HG03103 (cell line): ENCODE data around the gene HHIPL2.

Source experiments
- ATAC-seq: cut with Tn5 transposase; IDR thresholded peaks from one replicate; pipeline ENCODE4 v1.9.1; 2021; ENCODE audit warnings: low read depth; ENCODE audit not compliant: unreplicated experiment

Gene HHIPL2

DNA sequence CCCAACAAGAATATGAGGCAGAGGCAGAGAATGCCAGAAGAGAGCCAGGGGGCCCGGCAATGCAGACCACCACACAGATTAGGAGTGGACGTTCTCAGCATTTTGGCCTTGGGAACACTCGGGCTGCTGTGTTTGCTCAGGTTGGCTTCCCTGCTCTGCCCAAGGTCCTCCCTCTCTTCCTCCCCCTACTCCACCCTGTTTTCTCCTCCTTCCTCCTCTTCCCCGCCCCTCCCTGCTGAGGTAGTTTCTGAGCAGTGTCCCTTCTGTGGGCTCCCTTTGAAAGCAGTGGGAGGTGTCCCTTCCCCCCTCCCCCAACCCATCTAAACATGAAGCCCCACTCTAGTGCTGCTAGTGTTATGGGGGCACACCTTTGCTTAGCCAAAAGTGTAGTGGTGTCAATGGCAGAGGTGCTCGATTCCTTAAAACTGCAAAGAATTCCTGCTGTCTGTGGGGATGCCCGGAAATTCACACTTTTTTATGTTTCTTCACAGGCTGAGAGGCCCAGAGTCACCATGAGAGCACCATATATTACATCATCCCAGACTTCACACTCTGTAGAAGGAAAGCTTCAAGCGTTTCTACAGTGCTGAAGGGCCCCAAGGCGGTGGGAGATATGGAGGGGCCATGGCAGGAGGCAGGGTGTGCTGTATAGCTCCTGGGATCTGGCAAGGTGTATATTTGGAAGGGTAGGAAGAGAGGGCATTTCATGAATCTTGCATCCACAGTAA lies at the start of gene HHIPL2:
HHIPL2 (minus strand) TSS at position 161 of the 728 bp plus-strand sequence; CDS start at position 101, 60 bp downstream.
- ATAC-seq = no peak

GRCh38 chr1:222596696-222597095 lies 48.8 kb upstream of the HHIPL2 start:
- no peak for ATAC-seq

DNA sequence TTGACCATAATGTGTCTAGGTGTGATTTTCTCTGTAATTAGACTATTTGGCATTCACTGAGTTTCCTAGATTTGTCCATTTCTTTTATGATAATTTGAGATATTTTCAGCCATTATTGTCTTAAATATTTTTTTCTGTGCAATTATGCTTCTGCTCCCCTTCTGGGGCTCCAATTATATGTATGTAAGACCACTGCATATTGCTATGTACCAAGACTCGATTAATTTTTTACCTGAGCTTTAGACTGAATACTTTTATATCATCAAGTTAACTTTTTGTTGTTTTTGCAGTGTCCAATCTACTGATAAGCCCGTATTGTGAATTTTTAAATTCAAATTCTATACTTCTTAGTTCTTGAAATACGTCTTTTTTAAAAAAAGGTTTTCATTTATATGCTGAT lies 46.9 kb upstream of the HHIPL2 start:
- ATAC-seq = no peak

GRCh38 chr1:222592171-222592570 lies 44.3 kb upstream of the HHIPL2 start:
- ATAC-seq = no peak

GRCh38 chr1:222589462-222590302 lies 41.8 kb upstream of the HHIPL2 start, which contains the start of gene TAF1A:
TSS of gene TAF1A (minus strand) at chr1:222589933.
- peak; percentile 98 for ATAC-seq

DNA sequence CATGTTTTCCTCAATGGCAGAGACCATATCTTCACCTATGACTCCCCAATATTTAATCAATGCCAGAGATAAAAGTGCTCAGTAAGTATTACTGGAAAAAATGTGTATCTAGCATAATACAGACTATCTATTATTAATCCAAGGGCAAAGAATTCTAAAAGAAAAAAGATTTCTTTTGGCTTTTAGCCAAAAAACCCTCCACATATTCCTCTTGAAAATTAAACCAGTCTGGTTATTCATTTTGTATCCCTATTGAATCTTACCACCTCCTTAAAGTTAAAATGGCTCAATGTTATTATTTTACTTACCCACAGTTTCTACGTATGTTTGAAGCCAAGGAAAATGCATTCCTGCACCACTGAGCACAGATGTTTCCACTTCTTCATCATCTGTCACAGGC lies 40.2 kb upstream of the HHIPL2 start:
- ATAC-seq = no peak

- no peak for ATAC-seq
Observed at GRCh38 chr1:222586842-222587241, 38.9 kb upstream of the HHIPL2 start.

- peak; percentile 83 for ATAC-seq
Observed at GRCh38 chr1:222583079-222583478, 35.2 kb upstream of the HHIPL2 start.

DNA sequence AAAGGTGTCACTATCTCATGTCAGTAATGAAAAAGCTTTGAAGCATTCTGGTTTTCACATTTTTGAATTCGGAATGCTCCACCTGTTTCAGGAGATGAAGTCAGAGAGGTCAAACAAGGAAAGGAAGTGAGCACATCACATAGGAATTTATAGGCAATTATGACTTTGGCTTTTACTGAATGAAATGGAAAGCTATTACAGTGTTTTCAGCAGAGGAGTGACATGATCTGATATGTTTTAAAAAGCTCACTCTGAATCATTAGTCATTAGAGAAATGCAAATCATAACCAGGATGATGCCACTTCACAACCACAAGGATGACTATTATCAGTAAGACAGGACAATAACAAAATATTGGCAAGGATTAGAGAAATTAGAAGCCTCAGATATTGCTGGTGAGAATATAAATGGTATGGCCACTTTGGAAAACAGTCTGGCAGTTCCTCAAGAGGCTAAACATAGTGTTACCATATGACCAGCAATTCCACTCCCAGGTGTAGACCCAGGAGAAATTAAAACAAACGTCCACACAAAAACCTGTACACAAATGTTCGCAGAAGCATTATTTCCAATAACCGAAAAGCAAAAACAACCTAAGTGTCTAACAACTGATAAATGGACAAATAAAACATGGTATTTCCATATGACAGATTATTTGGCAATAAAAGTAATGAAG lies 34.3 kb upstream of the HHIPL2 start:
- ATAC-seq = peak; percentile 47

DNA sequence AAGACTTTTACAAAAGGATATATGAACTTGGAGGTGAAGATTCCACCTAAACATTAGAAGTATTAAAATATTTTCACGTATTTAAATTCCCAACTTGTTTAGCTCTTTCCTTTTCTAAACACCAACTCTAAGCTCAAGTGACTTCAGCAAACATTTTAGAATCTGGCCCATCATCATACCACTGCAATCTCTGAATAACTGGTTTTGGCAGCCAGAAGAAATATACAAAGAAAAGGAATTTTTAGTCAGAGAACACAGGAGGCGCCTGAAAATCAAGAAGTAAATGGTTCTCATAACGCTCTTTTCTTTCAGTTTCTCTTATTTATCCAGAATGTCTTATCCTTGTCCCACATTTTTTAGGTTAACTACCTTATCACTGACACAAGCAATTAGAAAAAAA lies 31.4 kb upstream of the HHIPL2 start:
- ATAC-seq = no peak

DNA sequence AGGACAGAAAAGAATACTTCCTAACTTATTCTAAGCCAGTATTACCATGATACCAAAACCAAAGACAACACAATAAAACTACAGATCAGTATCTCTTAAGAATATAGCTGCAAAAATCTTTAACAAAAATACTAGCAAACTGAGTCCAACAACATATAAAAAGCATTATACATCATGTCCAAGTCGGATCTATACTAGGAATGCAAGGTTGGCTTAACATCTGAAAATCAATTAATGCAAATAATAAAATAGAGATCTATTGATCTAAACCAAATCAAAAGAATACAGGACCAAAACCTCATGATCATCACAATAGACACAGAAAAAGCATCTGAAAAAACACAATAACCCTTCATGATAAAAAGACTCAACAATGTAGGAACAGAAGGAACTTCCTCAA lies 22.9 kb upstream of the HHIPL2 start:
- no peak for ATAC-seq

DNA sequence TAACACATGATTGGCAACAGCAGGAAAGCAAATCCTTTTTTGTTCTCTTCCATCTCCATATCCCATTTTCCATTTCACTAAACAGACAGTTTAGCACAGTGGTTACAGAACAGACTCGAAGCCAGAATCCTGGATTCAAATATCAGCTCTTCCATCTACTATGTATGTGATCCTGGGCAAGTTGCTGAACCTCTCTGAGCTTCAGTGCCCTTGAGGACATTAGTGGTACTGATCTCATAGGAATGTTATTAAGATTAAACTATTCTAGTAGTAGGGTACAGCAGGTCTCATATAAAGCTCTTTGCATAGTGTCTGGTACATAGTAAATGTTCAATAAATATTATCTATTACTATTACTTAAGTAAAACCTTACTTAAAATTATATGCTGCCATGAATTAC lies 13.8 kb upstream of the HHIPL2 start:
- no peak for ATAC-seq

DNA sequence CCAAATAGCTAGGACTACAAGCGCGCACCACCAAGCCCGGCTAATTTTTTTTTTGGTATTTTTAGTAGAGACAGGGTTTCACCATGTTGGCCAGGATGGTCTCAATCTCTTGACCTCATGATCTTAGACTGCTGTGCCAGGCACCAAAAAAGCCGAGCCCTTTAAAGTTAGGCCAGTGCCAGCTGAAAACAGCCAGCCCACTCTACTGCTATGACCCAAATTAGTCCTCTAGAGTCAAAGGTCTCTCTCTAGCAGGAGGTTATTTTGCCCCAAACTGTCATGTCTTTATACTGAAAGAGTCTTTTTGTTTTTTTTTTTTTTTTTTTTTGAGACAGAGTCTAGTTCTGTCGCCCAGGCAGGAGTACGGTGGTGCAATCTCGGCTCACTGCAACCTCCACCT lies 9.7 kb upstream of the HHIPL2 start:
- no peak for ATAC-seq

- ATAC-seq = no peak
Observed at GRCh38 chr1:222557148-222557547, 9.2 kb upstream of the HHIPL2 start.

DNA sequence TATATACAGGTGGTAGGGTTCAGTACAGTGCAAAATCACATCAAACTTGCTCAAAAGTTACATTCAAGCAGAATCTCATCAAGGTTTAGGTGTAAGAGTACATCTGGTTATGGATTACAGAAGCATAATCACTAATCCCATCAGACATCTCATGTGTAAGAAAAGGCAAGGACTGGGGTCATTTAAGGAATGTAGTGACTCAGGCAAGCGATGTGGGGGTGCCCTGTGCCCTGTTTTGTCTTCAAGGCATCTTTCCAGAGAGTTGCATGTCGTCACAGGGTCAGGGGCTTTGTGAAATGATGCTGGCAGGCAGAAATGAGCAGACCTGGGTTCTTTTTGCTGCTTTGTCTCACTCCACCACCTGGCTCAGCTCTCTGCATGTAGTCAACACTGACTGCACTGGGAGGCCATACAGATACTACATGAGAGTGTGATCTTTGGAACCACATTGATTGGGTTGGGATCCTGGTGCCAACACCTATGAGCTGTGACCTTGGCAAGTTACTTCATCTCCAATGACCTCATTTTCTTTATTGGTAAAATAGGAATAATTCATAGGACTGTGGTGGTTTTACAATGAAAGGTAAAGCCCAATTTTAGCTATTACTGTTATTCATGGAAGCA lies 8.2 kb upstream of the HHIPL2 start:
- ATAC-seq = no peak

DNA sequence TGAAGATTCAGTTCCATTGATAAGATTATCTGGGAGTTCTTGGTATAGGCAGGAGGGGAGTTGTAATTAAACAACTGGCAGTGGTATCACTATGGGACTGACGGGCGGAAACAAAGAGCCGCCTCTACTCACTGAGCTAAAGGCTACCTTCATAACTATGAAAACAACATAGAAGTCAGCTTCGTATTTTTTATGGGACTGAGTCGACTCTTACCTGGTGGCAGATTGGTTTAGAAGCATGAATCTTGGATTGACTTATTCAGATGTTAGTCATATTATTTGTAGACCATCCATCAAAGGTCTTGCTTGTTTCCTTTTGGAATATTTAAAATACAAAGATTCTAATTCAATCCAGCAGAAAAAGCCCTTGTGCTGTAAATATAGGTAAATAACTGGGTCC lies 6.3 kb upstream of the HHIPL2 start:
- no peak for ATAC-seq

DNA sequence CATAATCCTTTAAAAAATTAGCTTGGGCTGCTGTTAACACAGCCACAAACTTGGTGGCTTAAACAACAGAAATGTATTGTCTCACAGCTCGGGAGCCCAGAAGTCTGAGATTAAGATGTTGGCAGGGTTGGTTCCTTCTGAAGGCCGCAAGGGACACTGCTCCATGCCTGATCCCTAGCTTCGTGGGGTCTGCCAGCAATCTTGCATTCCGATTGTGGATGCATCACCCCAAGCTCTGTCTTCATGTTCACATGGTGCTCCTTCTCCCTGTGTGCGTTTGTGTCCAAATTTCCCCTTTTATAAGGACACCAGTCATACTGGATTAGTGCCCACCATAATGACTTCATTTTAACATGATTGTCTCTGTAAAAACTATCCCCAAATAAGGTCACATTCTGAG lies 5.0 kb upstream of the HHIPL2 start:
- ATAC-seq = no peak

DNA sequence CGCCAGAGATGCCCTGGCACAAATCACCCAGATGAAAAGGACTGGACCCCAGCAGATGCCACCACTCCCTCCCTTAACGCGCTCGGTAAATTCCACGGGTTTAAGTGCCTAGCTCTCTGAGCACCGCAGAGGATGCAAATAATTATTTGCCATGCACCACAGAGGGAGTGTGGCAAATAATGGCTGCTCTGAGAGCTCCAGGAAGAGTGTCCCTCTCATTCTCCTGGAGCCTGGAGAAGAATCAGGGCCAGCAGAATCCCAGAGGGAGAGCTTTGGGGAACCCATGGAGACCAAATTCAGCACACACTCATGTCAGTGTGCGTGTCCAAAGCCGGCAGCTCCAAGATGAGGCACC lies 667 bp downstream of the HHIPL2 start:
- ATAC-seq = no peak

DNA sequence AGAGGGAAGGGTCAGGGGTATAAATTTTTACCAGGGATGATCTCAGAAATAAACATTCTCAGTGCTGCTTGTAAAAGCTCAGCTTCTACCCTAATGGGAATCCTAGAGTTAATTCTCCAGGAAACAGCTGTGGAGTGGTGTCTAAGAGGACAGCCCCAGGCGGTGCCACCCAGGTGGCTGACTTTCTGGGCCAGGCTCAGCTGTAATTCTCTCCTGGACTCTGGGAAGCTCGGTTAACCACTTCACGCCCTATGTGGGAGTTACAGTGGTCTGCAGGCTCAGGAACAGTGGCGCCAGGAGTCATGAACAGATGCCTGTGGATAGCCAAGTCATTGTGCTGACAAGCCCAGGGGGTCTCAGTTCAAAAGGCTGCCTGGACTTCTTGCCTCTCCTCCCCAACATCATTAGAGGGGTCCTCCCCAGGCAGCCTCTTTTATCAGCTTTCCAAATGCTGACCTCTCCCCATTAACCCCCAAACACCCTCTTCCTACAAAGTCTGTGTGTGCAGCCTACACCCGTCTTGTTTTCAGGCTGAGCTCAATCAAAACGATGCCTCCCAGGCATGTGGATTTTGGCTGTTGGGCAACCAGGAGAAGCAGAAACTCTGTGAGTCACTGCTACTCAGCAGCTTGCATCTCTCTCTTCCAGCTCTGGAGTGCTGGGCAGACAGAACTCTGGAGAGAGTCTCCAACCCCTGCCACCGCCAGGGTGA lies 1.2 kb downstream of the HHIPL2 start:
- ATAC-seq = no peak

DNA sequence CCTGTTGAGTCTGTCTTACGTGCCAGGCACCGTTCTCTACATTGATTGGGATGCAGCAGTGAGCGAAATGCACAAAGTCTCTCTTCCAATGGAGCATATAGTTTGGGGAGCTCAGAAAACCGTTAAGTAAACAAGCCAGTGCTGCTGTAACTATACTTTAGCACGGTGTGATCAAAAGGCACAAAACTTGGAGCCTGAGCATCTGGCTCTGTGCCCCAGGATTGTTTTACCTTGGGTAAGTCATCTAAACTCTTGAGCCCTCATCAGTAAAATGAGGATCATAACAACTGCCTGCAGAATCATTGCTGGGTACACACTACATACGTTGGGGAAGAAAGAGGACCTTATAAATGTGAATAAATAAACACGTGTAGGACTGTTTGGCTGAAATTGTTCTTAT lies 1.8 kb downstream of the HHIPL2 start:
- ATAC-seq = no peak
